Left ventricle myocardium inferior (tissue), 1 donor: ENCODE data around the gene STH. TPM values are rescaled to one million over a fixed set of nuclear protein-coding genes. Genes with fewer than 3 reads are reported as not detected.

Experiments used
- DNase-seq: peaks from one replicate; pipeline ENCODE4 v3.0.0-alpha.2; 2020
- H3K27ac ChIP-seq: fragments of 200-600 bp; replicated peaks from 2 replicates; pipeline ENCODE4 v1.8.0; 2021
- H3K27me3 ChIP-seq: fragments of 200-600 bp; 2 replicates; pipeline ENCODE4 v1.8.0; 2021; ENCODE audit warnings: low read depth
- H3K36me3 ChIP-seq: fragments of 200-600 bp; 2 replicates; pipeline ENCODE4 v1.8.0; 2021
- H3K4me1 ChIP-seq: fragments of 200-600 bp; 2 replicates; pipeline ENCODE4 v1.8.0; 2021
- H3K4me3 ChIP-seq: fragments of 200-600 bp; 2 replicates; pipeline ENCODE4 v1.8.0; 2021; ENCODE audit warnings: mild to moderate bottlenecking, moderate library complexity
- H3K9me3 ChIP-seq: fragments of 200-600 bp; replicated peaks from 2 replicates; pipeline ENCODE4 v1.8.0; 2021
- CTCF ChIP-seq: fragments of 200-600 bp; IDR thresholded peaks from 2 replicates; pipeline ENCODE4 v1.8.0; 2021; ENCODE audit warnings: antibody characterized with exemption, mild to moderate bottlenecking, borderline replicate concordance
- intact Hi-C: fragments of 100-400 bp; cut with micrococcal nuclease; formaldehyde crosslinking; loops from one replicate; pipeline ENCODE4 v1.11.0; 2022
- total RNA-seq: library from RNA; stranded (reverse); fragmentation: NEBNext Ultra II Directional; extraction: Animal tissue kit (Norgen Biotek cat#: 25700); gene quantifications from one replicate; pipeline ENCODE4 v1.2.1, GENCODE V29; 2021
- donor health status: DM: no; HTN: yes; CAD: no; lungs with severe emphysema.

The STH gene
- total RNA-seq, 1 donor from 2014 or later, result not detected

DNA sequence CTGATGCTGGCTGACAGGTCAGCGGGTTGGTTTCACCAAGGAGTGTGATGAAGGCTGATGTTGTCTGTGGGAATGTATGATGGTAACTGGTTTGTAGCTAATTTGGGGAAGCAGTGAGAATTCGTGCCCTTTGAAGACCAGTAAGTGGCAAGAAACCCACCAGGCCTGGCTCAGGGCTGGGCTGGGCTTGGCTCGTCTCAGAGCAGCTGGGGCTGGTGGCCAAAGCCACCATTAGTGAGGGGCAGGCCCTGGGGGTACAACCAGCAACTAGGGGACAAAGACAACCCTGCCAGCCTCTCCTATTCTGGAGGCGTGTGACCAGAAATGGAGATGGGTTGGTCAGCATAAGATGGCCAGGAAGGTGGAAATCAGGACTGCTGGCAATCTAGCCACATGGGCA is 13.0 kb upstream of the STH start:
- no peak for TF ChIP-seq CTCF
- no peak overlapping the region for H3K27ac ChIP-seq
- H3K36me3 ChIP-seq, result no peaks in the 10 kb centered on the region
- H3K4me1 ChIP-seq, result no peaks in the 10 kb centered on the region
- no peak overlapping the region for H3K4me3 ChIP-seq
- H3K27me3 ChIP-seq, result peaks cover 7% of the 10 kb centered on the region
- no peaks in the 10 kb centered on the region for H3K9me3 ChIP-seq
- intact Hi-C loops, result no loop called here
- DNase-seq, result no peak

GRCh38 chr17:45987706-45988105 is 11.3 kb upstream of the STH start:
- H3K27me3 ChIP-seq, result peaks cover 5% of the 10 kb centered on the region
- H3K27ac ChIP-seq, result no peak overlapping the region
- no peaks in the 10 kb centered on the region for H3K4me1 ChIP-seq
- no peaks in the 10 kb centered on the region for H3K9me3 ChIP-seq
- H3K4me3 ChIP-seq, result no peak overlapping the region
- TF ChIP-seq CTCF, result no peak
- intact Hi-C loops, result no loop called here
- no peaks in the 10 kb centered on the region for H3K36me3 ChIP-seq
- DNase-seq, result no peak

DNA sequence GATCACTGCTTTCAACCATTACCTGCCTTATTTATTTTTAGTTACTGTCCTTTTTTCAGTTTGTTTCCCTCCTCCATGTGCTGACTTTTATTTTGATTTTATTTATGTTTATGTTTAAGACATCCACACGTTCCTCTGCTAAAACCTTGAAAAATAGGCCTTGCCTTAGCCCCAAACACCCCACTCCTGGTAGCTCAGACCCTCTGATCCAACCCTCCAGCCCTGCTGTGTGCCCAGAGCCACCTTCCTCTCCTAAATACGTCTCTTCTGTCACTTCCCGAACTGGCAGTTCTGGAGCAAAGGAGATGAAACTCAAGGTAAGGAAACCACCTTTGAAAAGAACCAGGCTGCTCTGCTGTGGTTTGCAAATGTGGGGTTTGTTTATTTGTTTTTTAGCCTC is 9.3 kb upstream of the STH start:
- TF ChIP-seq CTCF, result no peak
- Histone ChIP-seq H3K4me1 (no peaks in the 10 kb centered on the region), H3K36me3 (no peaks in the 10 kb centered on the region), H3K9me3 (no peaks in the 10 kb centered on the region), H3K4me3 (no peak overlapping the region), H3K27me3 (no peaks in the 10 kb centered on the region), H3K27ac (no peak overlapping the region)
- intact Hi-C loops, result no loop called here
- no peak for DNase-seq

GRCh38 chr17:45990886-45991285 is 8.2 kb upstream of the STH start:
- DNase-seq, result no peak
- no peak overlapping the region for H3K4me3 ChIP-seq
- no peak for TF ChIP-seq CTCF
- no peaks in the 10 kb centered on the region for H3K36me3 ChIP-seq
- intact Hi-C loops, result no loop called here
- no peak overlapping the region for H3K27ac ChIP-seq
- H3K4me1 ChIP-seq, result no peaks in the 10 kb centered on the region
- H3K27me3 ChIP-seq, result no peaks in the 10 kb centered on the region
- H3K9me3 ChIP-seq, result no peaks in the 10 kb centered on the region

DNA sequence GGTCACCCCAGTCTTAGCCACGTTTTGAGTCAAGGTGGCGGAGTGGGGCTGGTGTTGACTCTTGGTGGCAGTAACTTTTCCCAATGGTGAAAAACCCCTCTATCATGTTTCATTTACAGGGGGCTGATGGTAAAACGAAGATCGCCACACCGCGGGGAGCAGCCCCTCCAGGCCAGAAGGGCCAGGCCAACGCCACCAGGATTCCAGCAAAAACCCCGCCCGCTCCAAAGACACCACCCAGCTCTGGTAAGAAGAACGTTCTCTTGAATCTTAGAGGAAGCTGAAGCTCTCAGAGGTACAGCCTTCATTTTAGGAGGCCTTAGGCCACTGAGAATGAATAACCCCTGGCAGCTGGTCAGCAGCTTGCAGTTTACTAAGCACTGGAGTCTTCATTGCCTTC is 7.7 kb upstream of the STH start:
- TF ChIP-seq CTCF, result no peak
- no peak for DNase-seq
- H3K4me1 ChIP-seq, result no peaks in the 10 kb centered on the region
- no peaks in the 10 kb centered on the region for H3K9me3 ChIP-seq
- no peaks in the 10 kb centered on the region for H3K27me3 ChIP-seq
- intact Hi-C loops, result no loop called here
- H3K36me3 ChIP-seq, result no peaks in the 10 kb centered on the region
- H3K27ac ChIP-seq, result no peak overlapping the region
- no peak overlapping the region for H3K4me3 ChIP-seq

DNA sequence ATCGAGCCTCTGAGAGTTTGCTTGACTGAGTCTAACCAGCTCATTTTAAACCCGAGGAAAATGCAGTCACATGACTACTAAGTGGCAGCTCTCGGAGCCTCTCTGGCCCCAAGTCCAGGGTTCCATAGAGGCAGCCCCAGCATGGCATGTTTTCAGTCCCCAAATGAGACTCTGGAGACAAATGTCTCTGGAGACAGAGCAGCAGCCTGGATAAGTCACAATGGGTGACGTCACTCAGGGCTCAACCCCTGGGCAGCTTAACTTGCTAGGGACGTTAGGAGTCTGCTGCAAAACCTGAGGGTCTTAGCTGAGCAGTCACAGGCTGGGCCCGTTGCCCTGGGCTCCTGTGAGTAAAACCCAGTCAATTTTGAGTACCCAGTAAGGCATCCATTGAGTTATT is 6.9 kb upstream of the STH start:
- Histone ChIP-seq H3K4me3 (no peak overlapping the region), H3K27ac (no peak overlapping the region), H3K9me3 (no peaks in the 10 kb centered on the region), H3K27me3 (no peaks in the 10 kb centered on the region), H3K4me1 (no peaks in the 10 kb centered on the region), H3K36me3 (no peaks in the 10 kb centered on the region)
- no peak for DNase-seq
- TF ChIP-seq CTCF, result no peak
- intact Hi-C loops, result no loop called here
